Tibial nerve (tissue), 3 donors: ENCODE results near the gene GPRIN3.

Experiments used
- POLR2A ChIP-seq, 2 donors: fragments of 450-650 bp; IDR thresholded peaks; one replicate each; pipeline ENCODE4 v1.6.1; 2017; ENCODE audit warnings: antibody characterized with exemption in 2 of 2, mild to moderate bottlenecking in 2 of 2, moderate library complexity in 2 of 2
- TF ChIP-seq, protein P1 (sequence below), 5 experiments: fragments of 200-600 bp in 3 of 5; fragments of 450-650 bp in 2 of 5; sonication (generic) in 3 of 5; IDR thresholded peaks; one replicate each; pipeline ENCODE4 v1.5.1; 2016 to 2019; ENCODE audit warnings: antibody characterized with exemption in 5 of 5, mild to moderate bottlenecking in 3 of 5, moderate library complexity in 2 of 5

DNA sequence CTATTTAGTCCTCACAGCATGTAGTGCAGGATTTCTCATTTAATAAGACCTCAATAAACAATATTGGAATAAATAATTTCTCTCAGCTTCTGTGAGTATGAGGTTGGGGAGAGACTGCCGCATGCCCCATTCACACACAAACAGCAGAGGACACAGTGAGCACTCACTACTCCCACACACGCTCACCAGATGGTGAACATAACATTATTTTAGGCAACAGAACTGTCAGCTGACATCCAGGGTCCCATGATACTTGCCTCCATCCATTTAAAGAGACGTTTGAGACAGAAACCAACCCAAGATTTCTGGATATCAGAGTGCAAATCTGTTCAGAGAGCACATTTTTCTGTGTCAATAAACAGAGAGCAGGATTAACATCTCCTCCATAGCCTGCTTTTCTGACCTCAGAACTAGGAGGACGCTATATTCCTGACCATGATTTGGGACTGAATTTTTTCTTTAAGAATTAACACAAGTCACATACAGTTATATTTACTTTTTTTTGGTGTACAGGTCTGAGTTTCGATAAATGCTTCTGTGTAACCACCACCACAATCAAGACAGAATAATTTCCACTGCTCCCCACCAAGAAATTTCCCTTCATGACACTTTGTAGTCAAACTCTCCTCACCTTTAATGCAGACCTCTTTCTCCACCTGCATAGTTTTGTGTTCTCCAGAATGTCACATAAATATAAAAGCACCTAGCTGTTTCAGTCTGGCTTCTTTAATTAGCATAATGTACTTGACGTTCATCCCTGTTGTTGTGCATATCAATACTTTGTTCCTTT, 16.7 kb downstream of the GPRIN3 start:
- TF ChIP-seq, protein P1, sequence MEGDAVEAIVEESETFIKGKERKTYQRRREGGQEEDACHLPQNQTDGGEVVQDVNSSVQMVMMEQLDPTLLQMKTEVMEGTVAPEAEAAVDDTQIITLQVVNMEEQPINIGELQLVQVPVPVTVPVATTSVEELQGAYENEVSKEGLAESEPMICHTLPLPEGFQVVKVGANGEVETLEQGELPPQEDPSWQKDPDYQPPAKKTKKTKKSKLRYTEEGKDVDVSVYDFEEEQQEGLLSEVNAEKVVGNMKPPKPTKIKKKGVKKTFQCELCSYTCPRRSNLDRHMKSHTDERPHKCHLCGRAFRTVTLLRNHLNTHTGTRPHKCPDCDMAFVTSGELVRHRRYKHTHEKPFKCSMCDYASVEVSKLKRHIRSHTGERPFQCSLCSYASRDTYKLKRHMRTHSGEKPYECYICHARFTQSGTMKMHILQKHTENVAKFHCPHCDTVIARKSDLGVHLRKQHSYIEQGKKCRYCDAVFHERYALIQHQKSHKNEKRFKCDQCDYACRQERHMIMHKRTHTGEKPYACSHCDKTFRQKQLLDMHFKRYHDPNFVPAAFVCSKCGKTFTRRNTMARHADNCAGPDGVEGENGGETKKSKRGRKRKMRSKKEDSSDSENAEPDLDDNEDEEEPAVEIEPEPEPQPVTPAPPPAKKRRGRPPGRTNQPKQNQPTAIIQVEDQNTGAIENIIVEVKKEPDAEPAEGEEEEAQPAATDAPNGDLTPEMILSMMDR (IDR thresholded peaks at IDR 0.05) = no peak
- TF ChIP-seq POLR2A (IDR thresholded peaks at IDR 0.05) = no peak
